Measurements from ENCODE around the gene VMP1. TPM values are rescaled to one million over a fixed set of nuclear protein-coding genes. Genes with fewer than 3 reads are reported as not detected.

VMP1 gene
- total RNA-seq, 1 donor: 234 TPM

DNA sequence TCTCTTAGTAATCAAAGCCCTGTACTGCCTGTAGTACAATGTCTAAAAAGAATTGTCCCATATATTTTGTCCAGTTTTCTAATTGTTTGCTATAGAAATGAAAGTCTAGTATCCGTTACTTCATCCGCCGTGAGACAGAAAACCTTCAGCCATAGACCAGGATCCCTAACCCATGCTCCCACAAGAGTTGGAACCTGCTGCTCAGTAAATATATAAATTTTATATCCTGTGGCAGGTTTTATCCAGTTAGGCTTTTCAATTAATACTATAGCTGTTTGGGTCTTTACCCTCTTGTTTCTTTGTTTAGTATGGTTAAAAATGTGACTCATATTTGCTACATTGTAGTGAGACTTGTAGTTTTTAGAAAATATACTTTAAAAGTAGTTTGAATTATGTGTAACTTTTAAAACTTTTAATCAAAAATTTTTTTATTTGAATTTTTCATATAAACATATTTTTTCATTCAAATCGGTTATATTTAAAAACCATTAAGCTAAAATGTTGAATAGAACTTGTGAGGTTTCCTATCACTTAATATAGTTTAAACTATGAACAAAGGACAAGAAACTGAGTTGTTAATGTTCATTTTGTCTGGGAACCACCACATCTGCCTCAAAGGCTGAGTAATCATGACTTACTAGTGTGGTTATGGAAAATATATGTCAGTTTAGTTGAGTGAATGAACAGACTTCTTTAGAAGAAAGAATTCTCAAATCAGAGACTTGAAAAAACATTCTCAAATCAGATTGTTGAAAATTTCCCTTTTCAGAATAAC, 54.8 kb downstream of the VMP1 start:
- TF ChIP-seq, protein P1, sequence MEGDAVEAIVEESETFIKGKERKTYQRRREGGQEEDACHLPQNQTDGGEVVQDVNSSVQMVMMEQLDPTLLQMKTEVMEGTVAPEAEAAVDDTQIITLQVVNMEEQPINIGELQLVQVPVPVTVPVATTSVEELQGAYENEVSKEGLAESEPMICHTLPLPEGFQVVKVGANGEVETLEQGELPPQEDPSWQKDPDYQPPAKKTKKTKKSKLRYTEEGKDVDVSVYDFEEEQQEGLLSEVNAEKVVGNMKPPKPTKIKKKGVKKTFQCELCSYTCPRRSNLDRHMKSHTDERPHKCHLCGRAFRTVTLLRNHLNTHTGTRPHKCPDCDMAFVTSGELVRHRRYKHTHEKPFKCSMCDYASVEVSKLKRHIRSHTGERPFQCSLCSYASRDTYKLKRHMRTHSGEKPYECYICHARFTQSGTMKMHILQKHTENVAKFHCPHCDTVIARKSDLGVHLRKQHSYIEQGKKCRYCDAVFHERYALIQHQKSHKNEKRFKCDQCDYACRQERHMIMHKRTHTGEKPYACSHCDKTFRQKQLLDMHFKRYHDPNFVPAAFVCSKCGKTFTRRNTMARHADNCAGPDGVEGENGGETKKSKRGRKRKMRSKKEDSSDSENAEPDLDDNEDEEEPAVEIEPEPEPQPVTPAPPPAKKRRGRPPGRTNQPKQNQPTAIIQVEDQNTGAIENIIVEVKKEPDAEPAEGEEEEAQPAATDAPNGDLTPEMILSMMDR (IDR thresholded peaks at IDR 0.05; ENCODE audit: insufficient read depth, low read length): no peak
- no peak overlapping the region for H3K4me3 ChIP-seq (ENCODE audit: low read depth, low read length)
- peak; percentile 80 for DNase-seq (ENCODE audit: low read depth)

DNA sequence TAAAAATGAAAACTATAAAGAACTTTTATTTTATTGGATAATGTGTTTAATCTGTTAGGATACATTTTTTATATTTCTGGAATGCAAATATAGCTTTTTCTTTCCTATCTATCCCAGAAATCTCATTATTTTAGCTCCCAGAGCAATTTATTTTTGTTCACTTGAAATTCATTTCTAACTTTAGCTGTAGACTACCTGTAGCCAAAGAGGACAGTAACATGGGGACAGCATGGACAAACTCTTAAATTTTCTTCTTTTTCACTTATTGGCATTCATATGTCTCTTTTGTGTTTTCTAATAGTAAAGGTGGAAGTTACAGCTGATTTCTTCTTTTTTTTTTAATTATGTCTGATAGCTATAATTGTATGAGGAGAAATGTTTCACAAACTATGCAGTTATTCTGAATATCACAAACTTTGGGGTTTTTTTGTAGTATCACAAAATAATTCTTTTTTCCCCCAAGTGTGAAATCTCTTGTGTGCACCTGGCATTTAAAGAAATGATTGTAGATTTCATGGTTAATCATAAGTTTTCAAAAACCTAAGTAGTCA, 55.4 kb downstream of the VMP1 start:
- H3K4me3 ChIP-seq (ENCODE audit: low read depth, low read length): no peak overlapping the region
- TF ChIP-seq, protein P1 (IDR thresholded peaks at IDR 0.05; ENCODE audit: insufficient read depth, low read length): no peak
- DNase-seq (ENCODE audit: low read depth): no peak

DNA sequence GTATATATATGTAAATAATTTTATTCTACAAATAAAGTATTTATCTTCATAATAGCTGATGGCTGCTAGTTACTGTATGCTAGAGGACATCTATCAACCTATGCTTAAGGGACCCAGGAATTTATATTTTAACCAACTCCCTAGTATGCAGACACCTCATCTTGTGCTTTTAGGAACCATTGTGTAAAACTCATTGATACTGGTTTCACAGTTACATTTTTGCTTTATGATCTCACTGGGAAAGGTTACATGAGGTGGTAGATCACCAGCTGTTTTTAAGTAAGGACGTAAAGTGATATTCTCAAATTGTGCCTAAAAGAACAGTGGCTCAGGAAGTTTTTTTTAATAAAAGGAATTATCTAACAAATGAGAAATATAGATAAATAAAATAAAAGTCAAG, 56.4 kb downstream of the VMP1 start:
- TF ChIP-seq, protein P1 (IDR thresholded peaks at IDR 0.05; ENCODE audit: insufficient read depth, low read length): no peak
- DNase-seq (ENCODE audit: low read depth): peak; percentile 87
- no peak overlapping the region for H3K4me3 ChIP-seq (ENCODE audit: low read depth, low read length)

DNA sequence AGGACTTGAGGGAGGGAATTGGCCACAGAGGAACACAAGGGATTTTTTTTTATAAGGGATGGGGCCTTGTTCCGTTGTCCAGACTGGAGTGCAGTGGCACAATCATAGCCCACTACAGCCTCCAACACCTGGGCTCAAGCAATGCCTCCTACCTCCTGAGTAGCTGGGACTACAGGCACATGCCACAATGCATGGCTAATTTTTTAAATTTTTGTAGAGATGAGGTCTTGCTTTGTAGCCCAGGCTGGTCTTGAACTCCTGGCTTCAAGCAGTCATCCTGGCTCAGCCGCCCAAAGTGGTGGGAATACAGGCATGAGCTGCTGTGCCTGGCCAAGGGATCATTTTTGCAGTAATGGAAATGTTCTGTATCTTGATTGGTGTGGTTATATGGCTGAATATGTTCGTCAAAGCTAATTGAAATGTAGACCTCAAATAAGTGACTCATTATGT, 56.9 kb downstream of the VMP1 start:
- H3K4me3 ChIP-seq (ENCODE audit: low read depth, low read length): no peak overlapping the region
- DNase-seq (ENCODE audit: low read depth): no peak
- TF ChIP-seq, protein P1 (IDR thresholded peaks at IDR 0.05; ENCODE audit: insufficient read depth, low read length): no peak

DNA sequence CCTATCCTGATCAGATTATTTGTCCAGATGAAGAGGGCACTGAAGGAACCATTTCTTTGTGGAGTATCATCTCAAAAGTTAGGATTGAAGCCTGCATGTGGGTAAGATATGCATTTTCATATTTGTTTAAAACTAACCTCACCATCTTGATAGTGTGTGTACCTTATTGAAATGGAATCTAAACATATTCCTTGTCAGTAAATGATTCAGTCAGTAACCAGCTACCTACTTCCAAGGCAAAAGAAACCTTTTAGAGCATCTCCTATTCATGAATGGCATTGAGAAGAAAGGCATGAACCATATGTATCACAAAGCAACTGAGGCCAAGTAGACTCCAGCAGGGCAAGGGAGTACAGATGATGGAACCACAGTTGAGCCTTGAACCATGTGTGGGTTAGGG, 57.6 kb downstream of the VMP1 start:
- DNase-seq (ENCODE audit: low read depth): no peak
- TF ChIP-seq, protein P1 (IDR thresholded peaks at IDR 0.05; ENCODE audit: insufficient read depth, low read length): no peak

DNA sequence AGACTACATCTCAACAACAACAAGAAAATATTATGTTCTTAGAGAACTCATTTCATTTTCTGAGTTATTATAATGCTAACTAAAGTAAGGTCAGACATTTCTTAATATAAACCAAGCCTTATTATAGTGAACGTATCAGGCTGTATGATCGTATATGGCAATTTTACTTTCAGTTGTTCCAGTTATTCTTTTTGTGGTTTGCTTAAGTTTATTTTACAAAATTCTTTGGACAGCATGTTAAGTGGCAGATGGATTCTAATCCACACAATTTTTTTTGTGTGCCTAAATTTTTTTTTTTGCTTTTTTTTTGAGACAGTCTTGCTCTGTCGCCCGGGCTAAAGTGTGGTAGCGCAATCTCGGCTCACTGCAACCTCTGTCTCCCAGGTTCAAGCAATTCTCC, 59.0 kb downstream of the VMP1 start:
- no peak for DNase-seq (ENCODE audit: low read depth)
- no peak overlapping the region for H3K4me3 ChIP-seq (ENCODE audit: low read depth, low read length)
- TF ChIP-seq, protein P1 (IDR thresholded peaks at IDR 0.05; ENCODE audit: insufficient read depth, low read length): no peak

More for the DNA sequence above, 57.6 kb downstream of the VMP1 start:
- H3K4me3 ChIP-seq (ENCODE audit: low read depth, low read length): no peak overlapping the region

All from fibroblast of the aortic adventitia (primary cell).